GM21390 (cell line): Measurements from ENCODE around the gene CDKN2AIP.
"Not testable (repeated sequence)": the region's sequence is repeated elsewhere in the genome, so short reads cannot be mapped to it uniquely, and the experiment has no call there.

ENCODE experiments used
- ATAC-seq: cut with Tn5 transposase; IDR thresholded peaks from one replicate; pipeline ENCODE4 v1.9.1; 2021; ENCODE audit not compliant: unreplicated experiment

The CDKN2AIP gene

GRCh38 chr4:183445097-183445428 is 627 bp downstream of the CDKN2AIP start:
- ATAC-seq, result peak; percentile 26

- ATAC-seq, result no peak
Measured at GRCh38 chr4:183447646-183448045, 3.2 kb downstream of the CDKN2AIP start.

DNA sequence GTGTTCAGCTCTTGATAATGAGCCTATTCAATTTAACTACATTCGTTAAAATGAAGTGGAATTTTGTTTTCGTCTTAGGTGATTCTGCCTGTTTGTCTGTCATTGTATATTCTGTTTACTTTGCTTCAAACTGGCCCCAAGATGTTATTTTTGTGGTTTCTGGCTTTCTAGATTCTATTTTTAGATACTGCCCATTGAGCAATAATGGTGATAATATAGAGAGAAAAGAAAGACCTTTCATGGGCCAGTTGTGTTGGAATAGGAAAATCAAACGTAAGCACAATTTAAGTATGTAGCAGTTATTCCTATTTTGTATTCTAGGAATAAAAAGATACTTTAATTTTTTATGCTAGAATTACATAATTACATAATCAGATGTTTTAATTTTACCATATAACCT is 4.0 kb downstream of the CDKN2AIP start:
- no peak for ATAC-seq

DNA sequence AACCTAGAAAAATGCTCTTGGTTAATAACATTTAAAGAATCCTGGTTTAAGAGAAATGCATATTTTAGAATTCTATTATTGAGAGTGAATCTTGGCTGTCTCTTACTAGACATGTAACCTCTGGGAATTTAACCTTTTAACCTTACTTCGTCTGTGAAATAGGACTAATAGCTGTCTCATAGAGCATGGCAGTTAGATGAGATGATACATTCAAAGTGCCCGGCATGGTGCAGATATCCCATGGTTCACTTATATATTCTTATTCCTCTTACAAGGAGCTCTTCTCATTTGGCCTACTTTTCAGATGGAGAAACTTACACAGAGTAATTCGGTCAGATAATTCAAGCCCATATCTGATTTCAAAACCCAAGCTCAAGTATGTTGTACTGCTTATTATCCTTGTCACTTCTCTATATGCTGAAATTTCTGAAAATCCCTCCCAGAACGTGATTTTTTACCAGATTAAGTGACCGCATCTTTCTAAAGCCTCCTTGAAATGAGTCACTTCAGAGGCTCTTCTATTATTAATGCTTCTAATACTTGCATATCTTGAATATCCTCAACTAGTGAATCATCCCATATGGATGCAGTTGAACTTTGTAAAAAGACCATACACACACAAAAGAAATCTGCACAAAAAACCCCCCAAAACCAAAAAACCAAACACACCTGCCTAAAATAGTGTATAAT is 4.9 kb downstream of the CDKN2AIP start:
- no peak for ATAC-seq

DNA sequence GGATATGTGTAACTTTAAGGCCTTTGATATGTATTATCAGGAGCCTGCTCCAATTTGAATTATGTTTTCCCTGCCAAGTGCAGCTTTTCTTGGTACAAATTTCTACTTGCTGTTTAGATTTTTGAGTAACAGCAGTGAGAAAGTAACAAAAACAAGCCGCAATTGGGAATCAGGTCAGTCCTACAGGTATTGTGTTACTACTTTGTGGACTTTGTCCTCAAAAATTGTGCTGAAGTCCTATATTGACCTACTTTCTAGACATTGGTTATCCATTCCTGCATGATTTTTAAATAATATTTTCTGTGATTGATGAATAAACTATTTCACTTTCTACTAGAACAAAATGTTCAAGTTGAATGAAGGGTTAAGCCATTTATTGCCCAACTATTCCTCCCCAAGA is 5.7 kb downstream of the CDKN2AIP start:
- ATAC-seq, result no peak

- ATAC-seq, result no peak
Measured at GRCh38 chr4:183455431-183456195, 11.2 kb downstream of the CDKN2AIP start.

GRCh38 chr4:183458005-183458404 is 13.6 kb downstream of the CDKN2AIP start:
- no peak for ATAC-seq

DNA sequence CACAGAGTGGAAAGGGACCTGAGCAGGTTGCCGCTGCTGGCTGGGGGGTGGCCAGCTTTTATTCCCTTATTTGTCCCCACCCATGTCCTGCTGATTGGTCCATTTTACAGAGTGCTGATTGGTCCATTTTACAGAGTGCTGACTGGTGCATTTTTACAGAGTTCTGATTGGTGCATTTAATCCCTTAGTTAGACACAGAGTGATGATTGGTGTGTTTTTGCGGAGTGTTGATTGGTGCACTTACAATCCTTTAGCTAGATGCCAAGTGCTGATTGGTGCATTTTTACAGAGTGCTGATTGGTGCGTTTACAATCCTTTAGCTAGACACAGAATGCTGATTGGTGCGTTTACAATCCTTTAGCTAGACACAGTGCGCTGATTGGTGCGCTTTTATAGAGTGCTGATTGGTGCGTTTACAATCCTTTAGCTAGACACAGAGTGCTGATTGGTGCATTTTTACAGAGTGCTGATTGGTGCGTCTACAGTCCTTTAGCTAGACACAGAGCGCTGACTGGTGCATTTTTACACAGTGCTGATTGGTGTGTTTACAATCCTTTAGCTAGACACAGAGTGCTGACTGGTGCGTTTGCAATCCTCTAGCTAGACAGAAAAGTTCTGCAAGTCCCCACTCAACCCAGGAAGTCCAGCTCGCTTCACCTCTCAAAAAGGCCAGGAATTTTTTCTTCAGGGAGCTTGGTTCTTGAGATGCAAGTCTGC is 19.6 kb downstream of the CDKN2AIP start:
- ATAC-seq, result not testable (repeated sequence)

- ATAC-seq, result not testable (repeated sequence)
Measured at GRCh38 chr4:183465879-183466278, 21.4 kb downstream of the CDKN2AIP start.

DNA sequence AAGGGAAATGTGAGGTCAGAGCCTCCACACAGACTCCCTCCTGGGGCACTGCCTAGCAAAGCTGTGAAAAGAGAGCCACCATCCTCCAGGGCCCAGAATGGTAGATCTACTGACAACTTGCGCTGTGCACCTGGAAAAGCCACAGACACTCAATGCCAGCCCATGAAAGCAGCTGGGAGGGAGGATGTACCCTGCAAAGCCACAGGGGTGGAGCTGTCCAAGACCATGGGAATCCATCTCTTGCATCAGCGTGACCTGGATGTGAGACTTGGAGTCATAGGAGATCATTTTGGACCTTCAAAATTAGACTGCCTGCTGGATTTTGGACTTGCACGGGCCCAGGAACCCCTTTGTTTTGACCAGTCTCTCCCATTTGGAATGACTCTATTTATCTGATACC is 22.8 kb downstream of the CDKN2AIP start:
- ATAC-seq, result no peak

GRCh38 chr4:183468210-183469095 is 24.0 kb downstream of the CDKN2AIP start:
- no peak for ATAC-seq

- ATAC-seq, result no peak
Measured at GRCh38 chr4:183469285-183469684, 24.8 kb downstream of the CDKN2AIP start.

DNA sequence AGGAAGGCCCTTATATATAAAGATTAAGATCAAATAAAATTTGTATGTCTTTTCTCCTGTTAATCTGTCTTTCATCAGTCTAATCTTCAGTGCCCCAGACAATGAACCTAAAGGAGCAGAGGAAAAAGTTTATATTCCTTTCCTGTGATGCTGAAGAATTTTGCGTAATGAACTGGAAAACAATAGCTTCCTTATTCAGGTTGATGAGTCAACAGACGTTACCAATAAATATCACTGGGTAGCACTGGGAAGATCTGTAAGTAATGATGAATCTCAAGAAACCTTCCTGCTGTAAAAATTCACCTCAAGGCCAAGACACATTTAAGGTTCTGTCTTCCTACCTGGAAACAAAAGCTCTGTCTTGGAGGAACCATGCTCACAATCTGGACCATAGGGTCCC is 25.5 kb downstream of the CDKN2AIP start:
- ATAC-seq, result no peak

- ATAC-seq, result no peak
Measured at GRCh38 chr4:183470821-183471220, 26.4 kb downstream of the CDKN2AIP start.

GRCh38 chr4:183471946-183472708 is 27.7 kb downstream of the CDKN2AIP start:
- ATAC-seq, result peak; percentile 85

GRCh38 chr4:183478123-183478522 is 33.7 kb downstream of the CDKN2AIP start:
- no peak for ATAC-seq

- no peak for ATAC-seq
Measured at GRCh38 chr4:183478926-183479325, 34.5 kb downstream of the CDKN2AIP start.

DNA sequence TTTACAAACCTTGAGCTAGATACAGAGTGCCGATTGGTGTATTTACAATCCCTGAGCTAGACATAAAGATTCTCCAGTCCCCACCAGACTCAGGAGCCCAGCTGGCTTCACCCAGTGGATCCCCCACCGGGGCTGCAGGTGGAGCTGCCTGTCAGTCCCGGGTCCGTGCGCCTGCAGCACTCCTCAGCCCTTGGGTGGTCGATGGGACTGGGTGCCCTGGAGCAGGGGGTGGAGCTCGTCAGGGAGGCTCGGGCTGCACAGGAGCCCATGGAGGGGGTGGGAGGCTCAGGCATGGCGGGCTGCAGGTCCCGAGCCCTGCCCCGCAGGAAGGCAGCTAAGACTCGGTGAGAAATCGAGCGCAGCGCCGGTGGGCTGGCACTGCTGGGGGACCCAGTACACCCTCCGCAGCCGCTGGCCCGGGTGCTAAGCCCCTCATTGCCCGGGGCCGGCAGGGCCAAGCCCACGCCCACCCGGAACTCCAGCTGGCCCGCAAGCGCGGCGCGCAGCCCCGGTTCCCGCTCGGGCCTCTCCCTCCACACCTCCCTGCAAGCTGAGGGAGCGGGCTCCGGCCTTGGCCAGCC is 38.2 kb downstream of the CDKN2AIP start:
- not testable (repeated sequence) for ATAC-seq

DNA sequence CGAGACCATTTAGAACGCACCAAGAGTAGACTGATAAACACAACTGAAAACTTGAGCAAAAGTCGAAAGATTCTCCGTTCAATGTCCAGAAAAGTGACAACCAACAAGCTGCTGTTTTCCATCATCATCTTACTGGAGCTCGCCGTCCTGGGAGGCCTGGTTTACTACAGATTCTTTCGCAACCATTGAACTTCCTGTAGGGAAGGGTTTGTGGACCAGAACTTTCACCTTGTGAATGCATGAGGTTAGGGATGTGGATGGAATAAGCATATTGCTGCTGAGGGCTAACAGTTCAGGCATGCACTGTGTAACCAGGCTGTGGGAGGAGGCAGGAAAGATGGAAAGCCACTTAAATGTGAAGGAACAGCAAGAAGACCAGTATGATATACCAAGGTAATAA is 39.6 kb downstream of the CDKN2AIP start:
- ATAC-seq, result no peak
